H1 (cell line): ENCODE results near the gene FMNL2. TPM values are rescaled to one million over a fixed set of nuclear protein-coding genes. Genes with fewer than 3 reads are reported as not detected.

Experiments
- CHD2 ChIP-seq: IDR thresholded peaks from 2 replicates; pipeline ENCODE4 v1.6.1; 2012; ENCODE audit warnings: low read length, improper control_type of control experiment
- CTCF ChIP-seq, 3 experiments: IDR thresholded peaks; 1 replicate in 2 of 3; 2 replicates in 1 of 3; pipeline versions ENCODE4 v1.5.1 to v1.6.1; 2011; ENCODE audit warnings: low read length in 3 of 3, mild to moderate bottlenecking in 3 of 3, inconsistent platforms in 2 of 3, low read depth in 1 of 3, moderate library complexity in 1 of 3; ENCODE audit not compliant: insufficient read depth in 1 of 3; ENCODE audit errors: control extremely low read depth in 1 of 3
- E2F6 ChIP-seq: IDR thresholded peaks from 2 replicates; pipeline ENCODE4 v1.6.1; 2012; ENCODE audit warnings: inconsistent platforms
- MAFK ChIP-seq: IDR thresholded peaks from 2 replicates; pipeline ENCODE4 v1.6.1; 2012; ENCODE audit warnings: low read depth, mild to moderate bottlenecking, improper control_type of control experiment, low read length
- PHF8 ChIP-seq: fragments of 200-600 bp; sonication (generic); conservative IDR thresholded peaks from 2 replicates; pipeline ENCODE4 v1.7.1; 2012; ENCODE audit warnings: low read depth, mild to moderate bottlenecking, inconsistent platforms, low read length, moderate library complexity
- TAF7 ChIP-seq: optimal IDR thresholded peaks from 2 replicates; pipeline ENCODE3; 2011; ENCODE audit warnings: low read depth, mild to moderate bottlenecking, inconsistent platforms, low read length, moderate library complexity, borderline replicate concordance
- polyA plus RNA-seq, 7 experiments: library from polyadenylated mRNA; depleted of rRNA in 3 of 7; stranded (reverse) in 5 of 7; unstranded in 2 of 7; fragments of >200 nt in 5 of 7; fragments of 200-250 nt in 2 of 7; gene quantifications; 1 replicate in 5 of 7; 2 replicates in 1 of 7; 4 replicates in 1 of 7; pipeline versions ENCODE4 v1.2.1 to v1.2.3, GENCODE V29; 2011 to 2013; ENCODE audit warnings: missing spikeins in 2 of 7, mixed read lengths in 2 of 7
- total RNA-seq: library from RNA; stranded (reverse); fragmentation: NEBNext Ultra II Directional; extraction: Animal tissue kit (Norgen Biotek cat#: 25700); gene quantifications from 2 replicates; pipeline ENCODE4 v1.2.1, GENCODE V29; 2021

Gene FMNL2
- total and polyA plus RNA-seq, 2 of the 8 experiments (the other 6 are each of a cell fraction or from before 2014, with no cell fraction given): 15.5 to 45.1 TPM

GRCh38 chr2:152571048-152571766 is 236.2 kb downstream of the FMNL2 start (continued):
- TF ChIP-seq CTCF (IDR thresholded peaks at IDR 0.05; ENCODE audit: control extremely low read depth in 1 of 3, insufficient read depth in 1 of 3, low read depth in 1 of 3, low read length in 3 of 3) (no peak), E2F6 (no peak), TAF7 (no peak), PHF8 (no peak), CHD2 (no peak), MAFK (no peak)
